ENCODE results near the gene CERKL. TPM values are rescaled to one million over a fixed set of nuclear protein-coding genes. Genes with fewer than 3 reads are reported as not detected.

The CERKL gene
- total RNA-seq, 1 experiment from 2014 or later = 24.4 TPM

GRCh38 chr2:181614874-181615638, 41.8 kb downstream of the CERKL start:
- Histone ChIP-seq H3K36me3 (ENCODE audit: insufficient read depth, low read length) (no peaks in the 10 kb centered on the region), H3K9ac (ENCODE audit: low read length) (0 out of 2 replicates have a peak overlapping the region, but pooled peaks have one; percentile 13), H3K4me3 (ENCODE audit: low read length) (no peak overlapping the region), H2AFZ (ENCODE audit: low read length) (no peak overlapping the region), H3K9me3 (ENCODE audit: low read length) (no peaks in the 10 kb centered on the region), H3K27me3 (ENCODE audit: low read length) (no peaks in the 10 kb centered on the region), H3K79me2 (ENCODE audit: low read length) (no peaks in the 10 kb centered on the region), H3K4me1 (ENCODE audit: low read length) (peaks cover 47% of the 10 kb centered on the region), H3K4me2 (ENCODE audit: low read depth, low read length, poor library complexity, severe bottlenecking) (peak overlapping the region; percentile 39), H3K9me2 (replicated peaks; ENCODE audit: insufficient read depth, low read length) (no peaks in the 10 kb centered on the region), H3K27ac (ENCODE audit: low read length) (peak overlapping the region; percentile 72), H4K20me1 (ENCODE audit: insufficient read depth, low read depth, low read length) (no peaks in the 10 kb centered on the region)
- DNase-seq = peak; percentile 65

GRCh38 chr2:181613241-181613640, 43.7 kb downstream of the CERKL start:
- Histone ChIP-seq H3K4me1 (ENCODE audit: low read length) (peaks cover 53% of the 10 kb centered on the region), H4K20me1 (ENCODE audit: insufficient read depth, low read depth, low read length) (no peaks in the 10 kb centered on the region), H3K27ac (ENCODE audit: low read length) (peak overlapping the region; percentile 72), H3K9ac (ENCODE audit: low read length) (peak overlapping the region; percentile 35; the same call in 1 of the 2 replicates), H3K9me2 (replicated peaks; ENCODE audit: insufficient read depth, low read length) (no peaks in the 10 kb centered on the region), H3K79me2 (ENCODE audit: low read length) (no peaks in the 10 kb centered on the region), H3K27me3 (ENCODE audit: low read length) (no peaks in the 10 kb centered on the region), H3K4me2 (ENCODE audit: low read depth, low read length, poor library complexity, severe bottlenecking) (no peak overlapping the region), H3K9me3 (ENCODE audit: low read length) (no peaks in the 10 kb centered on the region), H3K4me3 (ENCODE audit: low read length) (no peak overlapping the region), H2AFZ (ENCODE audit: low read length) (0 out of 2 replicates have a peak overlapping the region, but pooled peaks have one; percentile 5), H3K36me3 (ENCODE audit: insufficient read depth, low read length) (no peaks in the 10 kb centered on the region)
- no peak for DNase-seq

GRCh38 chr2:181607629-181608590, 49.0 kb downstream of the CERKL start:
- Histone ChIP-seq H3K79me2 (ENCODE audit: low read length) (no peaks in the 10 kb centered on the region), H3K4me3 (ENCODE audit: low read length) (no peak overlapping the region), H3K27me3 (ENCODE audit: low read length) (no peaks in the 10 kb centered on the region), H4K20me1 (ENCODE audit: insufficient read depth, low read depth, low read length) (no peaks in the 10 kb centered on the region), H3K9ac (ENCODE audit: low read length) (no peak overlapping the region), H3K27ac (ENCODE audit: low read length) (no peak overlapping the region), H3K36me3 (ENCODE audit: insufficient read depth, low read length) (no peaks in the 10 kb centered on the region), H3K9me2 (replicated peaks; ENCODE audit: insufficient read depth, low read length) (no peaks in the 10 kb centered on the region), H3K4me2 (ENCODE audit: low read depth, low read length, poor library complexity, severe bottlenecking) (no peak overlapping the region), H2AFZ (ENCODE audit: low read length) (no peak overlapping the region), H3K9me3 (ENCODE audit: low read length) (no peaks in the 10 kb centered on the region), H3K4me1 (ENCODE audit: low read length) (peaks cover 46% of the 10 kb centered on the region)
- no peak for DNase-seq

- Histone ChIP-seq H3K27me3 (ENCODE audit: low read length) (no peaks in the 10 kb centered on the region), H3K4me2 (ENCODE audit: low read depth, low read length, poor library complexity, severe bottlenecking) (no peak overlapping the region), H3K79me2 (ENCODE audit: low read length) (no peaks in the 10 kb centered on the region), H3K27ac (ENCODE audit: low read length) (no peak overlapping the region), H2AFZ (ENCODE audit: low read length) (no peak overlapping the region), H3K4me1 (ENCODE audit: low read length) (peaks cover 54% of the 10 kb centered on the region), H3K9me2 (replicated peaks; ENCODE audit: insufficient read depth, low read length) (no peaks in the 10 kb centered on the region), H4K20me1 (ENCODE audit: insufficient read depth, low read depth, low read length) (no peaks in the 10 kb centered on the region), H3K36me3 (ENCODE audit: insufficient read depth, low read length) (peaks cover under 1% of the 10 kb centered on the region; the same call in 1 of the 2 replicates), H3K9ac (ENCODE audit: low read length) (no peak overlapping the region), H3K9me3 (ENCODE audit: low read length) (no peaks in the 10 kb centered on the region), H3K4me3 (ENCODE audit: low read length) (no peak overlapping the region)
- DNase-seq = no peak
Measured at GRCh38 chr2:181605889-181606837, 50.7 kb downstream of the CERKL start.

GRCh38 chr2:181602017-181602416, 54.9 kb downstream of the CERKL start:
- H3K9me2 ChIP-seq (replicated peaks; ENCODE audit: insufficient read depth, low read length) = no peaks in the 10 kb centered on the region
- H3K4me3 ChIP-seq (ENCODE audit: low read length) = peak overlapping the region; percentile 2; the same call in 1 of the 2 replicates
- H3K27me3 ChIP-seq (ENCODE audit: low read length) = no peaks in the 10 kb centered on the region
- H3K9me3 ChIP-seq (ENCODE audit: low read length) = no peaks in the 10 kb centered on the region
- H3K4me2 ChIP-seq (ENCODE audit: low read depth, low read length, poor library complexity, severe bottlenecking) = peak overlapping the region; percentile 52
- H3K79me2 ChIP-seq (ENCODE audit: low read length) = no peaks in the 10 kb centered on the region
- peak; percentile 72 for DNase-seq
- peaks cover 54% of the 10 kb centered on the region for H3K4me1 ChIP-seq (ENCODE audit: low read length)
- H2AFZ ChIP-seq (ENCODE audit: low read length) = peak overlapping the region; percentile 36; the same call in 1 of the 2 replicates
- peak overlapping the region; percentile 58 for H3K27ac ChIP-seq (ENCODE audit: low read length)
- H4K20me1 ChIP-seq (ENCODE audit: insufficient read depth, low read depth, low read length) = no peaks in the 10 kb centered on the region
- H3K9ac ChIP-seq (ENCODE audit: low read length) = peak overlapping the region; percentile 15; the same call in 1 of the 2 replicates
- H3K36me3 ChIP-seq (ENCODE audit: insufficient read depth, low read length) = peaks cover 6% of the 10 kb centered on the region; the same call in 1 of the 2 replicates

GRCh38 chr2:181596556-181596955, 60.3 kb downstream of the CERKL start:
- H3K27ac ChIP-seq (ENCODE audit: low read length) = no peak overlapping the region
- no peak overlapping the region for H3K9ac ChIP-seq (ENCODE audit: low read length)
- no peak overlapping the region for H2AFZ ChIP-seq (ENCODE audit: low read length)
- no peaks in the 10 kb centered on the region for H3K27me3 ChIP-seq (ENCODE audit: low read length)
- H3K9me2 ChIP-seq (replicated peaks; ENCODE audit: insufficient read depth, low read length) = no peaks in the 10 kb centered on the region
- no peak overlapping the region for H3K4me2 ChIP-seq (ENCODE audit: low read depth, low read length, poor library complexity, severe bottlenecking)
- DNase-seq = no peak
- H3K36me3 ChIP-seq (ENCODE audit: insufficient read depth, low read length) = peaks cover 6% of the 10 kb centered on the region; the same call in 1 of the 2 replicates
- no peaks in the 10 kb centered on the region for H4K20me1 ChIP-seq (ENCODE audit: insufficient read depth, low read depth, low read length)
- no peaks in the 10 kb centered on the region for H3K9me3 ChIP-seq (ENCODE audit: low read length)
- peaks cover 35% of the 10 kb centered on the region for H3K4me1 ChIP-seq (ENCODE audit: low read length)
- no peaks in the 10 kb centered on the region for H3K79me2 ChIP-seq (ENCODE audit: low read length)
- no peak overlapping the region for H3K4me3 ChIP-seq (ENCODE audit: low read length)

GRCh38 chr2:181594322-181594721, 62.6 kb downstream of the CERKL start:
- Histone ChIP-seq H3K9ac (ENCODE audit: low read length) (no peak overlapping the region), H3K27ac (ENCODE audit: low read length) (no peak overlapping the region), H3K4me2 (ENCODE audit: low read depth, low read length, poor library complexity, severe bottlenecking) (no peak overlapping the region), H3K9me3 (ENCODE audit: low read length) (no peaks in the 10 kb centered on the region), H3K4me1 (ENCODE audit: low read length) (peaks cover 24% of the 10 kb centered on the region), H3K79me2 (ENCODE audit: low read length) (no peaks in the 10 kb centered on the region), H3K4me3 (ENCODE audit: low read length) (no peak overlapping the region), H3K27me3 (ENCODE audit: low read length) (no peaks in the 10 kb centered on the region), H3K9me2 (replicated peaks; ENCODE audit: insufficient read depth, low read length) (no peaks in the 10 kb centered on the region), H3K36me3 (ENCODE audit: insufficient read depth, low read length) (no peaks in the 10 kb centered on the region), H2AFZ (ENCODE audit: low read length) (no peak overlapping the region), H4K20me1 (ENCODE audit: insufficient read depth, low read depth, low read length) (no peaks in the 10 kb centered on the region)
- no peak for DNase-seq
